ENCODE data around the gene ACACB.

DNA sequence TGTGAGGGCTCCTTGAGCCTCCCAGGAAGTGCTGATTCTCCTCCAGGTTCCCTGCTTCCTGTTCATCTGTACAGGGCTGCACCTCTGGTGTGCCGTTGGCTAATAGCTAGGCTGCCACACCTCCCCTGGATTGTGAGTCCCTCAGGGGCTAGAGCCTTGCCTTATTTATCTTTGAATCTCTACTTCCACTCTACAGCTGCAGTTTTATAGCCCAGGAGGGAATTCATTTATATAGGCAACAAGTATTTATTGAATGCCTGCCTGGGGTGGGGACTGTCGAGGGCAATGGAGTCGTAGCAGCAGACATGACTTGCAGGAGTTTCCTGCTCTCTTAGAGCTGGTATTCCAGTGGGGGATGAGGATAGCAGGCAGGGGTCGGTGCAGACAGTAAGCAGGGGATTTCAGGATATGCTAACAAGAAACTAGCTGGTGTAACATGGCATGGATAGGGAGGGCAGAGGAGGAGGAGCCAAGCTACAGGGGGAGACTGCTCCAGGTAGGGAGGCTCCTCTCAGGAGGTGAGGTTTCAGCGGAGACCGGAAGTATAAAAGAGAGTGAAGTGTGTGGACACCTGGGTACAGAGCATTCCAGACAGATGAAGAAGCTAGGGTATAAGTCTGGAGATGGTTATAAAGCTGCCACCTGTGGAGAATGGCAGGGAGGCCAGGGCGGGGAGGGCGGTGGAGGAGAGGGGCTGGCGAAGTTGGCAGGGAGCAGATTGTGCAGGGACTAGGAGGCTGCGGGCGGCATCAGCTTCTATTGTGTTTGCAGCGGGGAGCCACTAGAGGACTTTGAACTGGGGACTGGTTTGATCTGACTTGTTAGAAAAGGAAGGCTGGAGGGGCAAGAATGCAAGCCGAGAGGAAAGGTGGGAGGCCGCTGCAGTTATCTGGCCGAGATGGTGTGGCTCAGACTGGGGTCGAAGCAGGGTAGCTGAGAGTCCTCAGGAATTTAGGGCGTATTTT, 46.8 kb upstream of the ACACB start:
- TF ChIP-seq, protein P1, sequence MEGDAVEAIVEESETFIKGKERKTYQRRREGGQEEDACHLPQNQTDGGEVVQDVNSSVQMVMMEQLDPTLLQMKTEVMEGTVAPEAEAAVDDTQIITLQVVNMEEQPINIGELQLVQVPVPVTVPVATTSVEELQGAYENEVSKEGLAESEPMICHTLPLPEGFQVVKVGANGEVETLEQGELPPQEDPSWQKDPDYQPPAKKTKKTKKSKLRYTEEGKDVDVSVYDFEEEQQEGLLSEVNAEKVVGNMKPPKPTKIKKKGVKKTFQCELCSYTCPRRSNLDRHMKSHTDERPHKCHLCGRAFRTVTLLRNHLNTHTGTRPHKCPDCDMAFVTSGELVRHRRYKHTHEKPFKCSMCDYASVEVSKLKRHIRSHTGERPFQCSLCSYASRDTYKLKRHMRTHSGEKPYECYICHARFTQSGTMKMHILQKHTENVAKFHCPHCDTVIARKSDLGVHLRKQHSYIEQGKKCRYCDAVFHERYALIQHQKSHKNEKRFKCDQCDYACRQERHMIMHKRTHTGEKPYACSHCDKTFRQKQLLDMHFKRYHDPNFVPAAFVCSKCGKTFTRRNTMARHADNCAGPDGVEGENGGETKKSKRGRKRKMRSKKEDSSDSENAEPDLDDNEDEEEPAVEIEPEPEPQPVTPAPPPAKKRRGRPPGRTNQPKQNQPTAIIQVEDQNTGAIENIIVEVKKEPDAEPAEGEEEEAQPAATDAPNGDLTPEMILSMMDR (IDR thresholded peaks at IDR 0.05; ENCODE audit: poor library complexity, severe bottlenecking), result no peak
- TF ChIP-seq EP300 (conservative IDR thresholded peaks at IDR 0.05; ENCODE audit: poor library complexity, severe bottlenecking) (no peak), RAD21 (conservative IDR thresholded peaks at IDR 0.05) (no peak), POLR2AphosphoS5 (IDR thresholded peaks at IDR 0.05) (no peak), TAF1 (IDR thresholded peaks at IDR 0.05; ENCODE audit: low read depth) (no peak), SMC3 (conservative IDR thresholded peaks at IDR 0.05; ENCODE audit: poor library complexity) (no peak)

Data from neural cell (in vitro differentiated cells).